BLaER1 treated with 17β-estradiol and CSF1 and Interleukin-3, amounts not matched to agents 10 nM and 100 nM (cell line): ENCODE measurements around the gene MINDY4B.

ENCODE experiments used
- H3K27ac ChIP-seq, 11 experiments: shearing (Covaris generic); formaldehyde crosslinking; 2 replicates each; pipeline ENCODE4 v1.8.1; 2022
- H3K27me3 ChIP-seq, 11 experiments: shearing (Covaris generic); formaldehyde crosslinking; 2 replicates each; pipeline ENCODE4 v1.8.1; 2022
- H3K36me3 ChIP-seq, 11 experiments: shearing (Covaris generic); formaldehyde crosslinking; 2 replicates each; pipeline ENCODE4 v1.8.1; 2022
- H3K4me1 ChIP-seq, 10 experiments: shearing (Covaris generic); formaldehyde crosslinking; 2 replicates each; pipeline ENCODE4 v1.8.1; 2022
- H3K4me2 ChIP-seq, 11 experiments: shearing (Covaris generic); formaldehyde crosslinking; 2 replicates each; pipeline ENCODE4 v1.8.1; 2022
- H3K4me3 ChIP-seq, 10 experiments: shearing (Covaris generic); formaldehyde crosslinking; 2 replicates each; pipeline ENCODE4 v1.8.1; 2022
- H3K9ac ChIP-seq, 11 experiments: shearing (Covaris generic); formaldehyde crosslinking; 2 replicates each; pipeline ENCODE4 v1.8.1; 2022
- H3K9me3 ChIP-seq, 11 experiments: shearing (Covaris generic); formaldehyde crosslinking; replicated peaks in 1 of 11; 2 replicates each; pipeline ENCODE4 v1.8.1; 2022
- H4K20me1 ChIP-seq, 11 experiments: shearing (Covaris generic); formaldehyde crosslinking; 2 replicates each; pipeline ENCODE4 v1.8.1; 2022
- Cebpa-rat ChIP-seq, 11 experiments: shearing (Covaris generic); IDR thresholded peaks; 2 replicates each; pipeline ENCODE4 v1.8.1; 2022

Gene MINDY4B

DNA sequence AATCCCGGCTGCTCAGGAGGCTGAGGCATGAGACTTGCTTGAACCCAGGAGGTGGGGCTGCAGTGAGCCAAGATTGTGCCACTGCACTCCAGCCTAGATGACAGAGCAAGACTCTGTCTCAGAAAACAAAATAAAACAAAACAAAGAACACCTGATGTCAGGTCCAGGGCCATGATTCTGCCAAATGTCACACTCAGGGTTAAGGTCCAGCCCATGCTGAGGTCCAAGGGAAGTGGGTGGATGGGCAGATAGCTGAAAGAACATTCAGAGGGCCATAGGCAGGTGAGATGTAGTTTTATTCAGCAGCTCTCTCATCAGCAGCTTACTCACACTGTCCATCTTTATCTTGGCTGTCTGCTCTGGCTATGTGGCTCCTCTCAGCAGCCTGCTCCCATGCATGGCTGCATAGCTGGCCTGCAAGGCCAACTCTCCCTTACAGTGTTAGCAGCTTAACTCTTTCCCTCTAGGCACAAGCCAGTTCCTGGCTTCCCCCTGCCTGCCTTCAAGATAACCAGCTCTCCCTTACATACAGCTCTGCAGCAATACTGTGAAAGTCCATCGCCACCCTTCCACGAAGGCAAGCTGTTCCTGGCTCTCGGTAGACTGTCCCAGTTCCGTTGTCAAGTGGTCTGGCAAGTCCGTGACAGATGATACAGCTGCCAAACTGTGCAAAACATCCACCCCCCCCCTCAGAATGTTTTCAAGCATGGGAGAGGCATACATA is 79.9 kb downstream of the MINDY4B start:
- Histone ChIP-seq H3K4me3 (no peak overlapping the region), H3K9ac (no peak overlapping the region), H3K27me3 (no peaks in the 10 kb centered on the region), H4K20me1 (no peaks in the 10 kb centered on the region), H3K4me1 (no peaks in the 10 kb centered on the region), H3K4me2 (no peak overlapping the region), H3K27ac (no peak overlapping the region), H3K9me3 (peaks cover 0 to 3% (median 0%) of the 10 kb centered on the region in 11 experiments; a peak in 1 of 22 replicates), H3K36me3 (no peaks in the 10 kb centered on the region)
- TF ChIP-seq Cebpa-rat (IDR thresholded peaks at IDR 0.05): no peak

DNA sequence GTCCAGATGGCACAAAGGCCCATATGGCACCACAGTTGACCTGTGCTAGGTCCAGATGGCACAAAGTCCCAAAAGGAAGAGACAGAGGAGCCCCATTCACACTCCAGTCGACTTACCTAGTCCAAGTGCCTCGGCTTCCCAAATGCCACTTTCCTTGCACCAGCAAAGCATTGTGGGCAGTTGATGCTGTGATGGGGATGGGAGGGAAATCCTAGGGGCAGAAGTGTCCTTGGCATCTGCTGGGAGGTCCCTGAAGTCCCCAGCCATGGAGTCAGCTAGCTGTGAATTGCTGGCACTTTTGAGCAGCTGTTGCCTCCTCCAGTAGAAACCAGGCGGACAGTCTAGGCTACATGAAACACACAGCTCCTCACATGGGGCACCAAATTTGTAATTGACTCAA is 82.0 kb downstream of the MINDY4B start:
- H3K4me1 ChIP-seq: no peaks in the 10 kb centered on the region
- no peak overlapping the region for H3K9ac ChIP-seq
- H4K20me1 ChIP-seq: no peaks in the 10 kb centered on the region
- TF ChIP-seq Cebpa-rat (IDR thresholded peaks at IDR 0.05): no peak
- H3K9me3 ChIP-seq: 0 out of 22 replicates have a peak, but pooled peaks cover 0 to 3% (median 0%) of the 10 kb centered on the region in 11 experiments
- no peak overlapping the region for H3K27ac ChIP-seq
- no peak overlapping the region for H3K4me3 ChIP-seq
- no peaks in the 10 kb centered on the region for H3K27me3 ChIP-seq
- H3K4me2 ChIP-seq: no peak overlapping the region
- no peaks in the 10 kb centered on the region for H3K36me3 ChIP-seq

DNA sequence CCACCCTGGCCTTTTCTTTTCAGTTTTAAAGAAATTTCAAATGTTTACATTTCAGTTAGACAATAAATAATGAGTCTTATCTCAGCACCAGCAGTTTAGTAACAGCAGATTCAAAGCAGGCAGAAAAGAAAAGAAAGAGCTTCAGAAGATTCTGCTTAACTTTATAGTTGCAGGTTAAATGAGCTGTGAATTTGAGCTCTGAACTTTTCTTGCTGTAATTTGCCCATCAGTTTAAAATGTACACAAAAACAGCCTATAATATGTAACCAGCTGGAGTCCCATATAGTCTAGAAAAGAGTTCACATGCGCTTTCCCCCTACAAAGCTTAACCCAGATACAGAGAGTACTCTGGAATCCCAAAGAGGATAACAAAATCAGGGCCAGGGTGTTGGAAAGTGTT is 82.6 kb downstream of the MINDY4B start:
- Histone ChIP-seq H4K20me1 (no peaks in the 10 kb centered on the region), H3K9me3 (0 out of 22 replicates have a peak, but pooled peaks cover 0 to 3% (median 0%) of the 10 kb centered on the region in 11 experiments), H3K4me1 (no peaks in the 10 kb centered on the region), H3K4me3 (no peak overlapping the region), H3K4me2 (no peak overlapping the region), H3K9ac (no peak overlapping the region), H3K36me3 (no peaks in the 10 kb centered on the region), H3K27ac (no peak overlapping the region), H3K27me3 (no peaks in the 10 kb centered on the region)
- TF ChIP-seq Cebpa-rat (IDR thresholded peaks at IDR 0.05): no peak
